Glomerular endothelial cell (primary cell): ENCODE measurements around the gene EEF2. TPM values are rescaled to one million over a fixed set of nuclear protein-coding genes. Genes with fewer than 3 reads are reported as not detected.

ENCODE experiments used
- DNase-seq: peaks from one replicate; pipeline ENCODE4 v3.0.0-alpha.2; 2011; ENCODE audit warnings: low read depth, low spot score; ENCODE audit errors: extremely low read depth
- total RNA-seq: library from RNA; depleted of rRNA; stranded (reverse); fragments of >200 nt; gene quantifications from 2 replicates; pipeline ENCODE4 v1.2.3, GENCODE V29; 2015

The EEF2 gene
- total RNA-seq = 1,981 and 2,501 TPM in 2 replicates

GRCh38 chr19:3984908-3985642 lies at the start of gene EEF2:
TSS of gene EEF2 (minus strand) at chr19:3985463. CDS start at chr19:3985380, 83 bp downstream.
- DNase-seq = no peak

GRCh38 chr19:4034048-4035017 lies 49.1 kb upstream of the EEF2 start:
- no peak for DNase-seq

- DNase-seq = no peak
Observed at GRCh38 chr19:4033028-4033956, 48.0 kb upstream of the EEF2 start.

GRCh38 chr19:4032436-4032835 lies 47.2 kb upstream of the EEF2 start:
- no peak for DNase-seq

GRCh38 chr19:4031420-4031819 lies 46.2 kb upstream of the EEF2 start:
- no peak for DNase-seq

- DNase-seq = no peak
Observed at GRCh38 chr19:4030981-4031380, 45.7 kb upstream of the EEF2 start.

GRCh38 chr19:4030552-4030951 lies 45.3 kb upstream of the EEF2 start:
- DNase-seq = no peak

- no peak for DNase-seq
Observed at GRCh38 chr19:4029247-4029614, 44.0 kb upstream of the EEF2 start.

GRCh38 chr19:4028334-4029246 lies 43.3 kb upstream of the EEF2 start:
- no peak for DNase-seq

- no peak for DNase-seq
Observed at GRCh38 chr19:4027146-4027545, 41.9 kb upstream of the EEF2 start.

GRCh38 chr19:4025317-4025716 lies 40.1 kb upstream of the EEF2 start:
- no peak for DNase-seq

- DNase-seq = no peak
Observed at GRCh38 chr19:4023600-4024398, 38.5 kb upstream of the EEF2 start.

GRCh38 chr19:4019578-4019977 lies 34.3 kb upstream of the EEF2 start:
- no peak for DNase-seq

GRCh38 chr19:4018775-4019504 lies 33.7 kb upstream of the EEF2 start:
- no peak for DNase-seq

- DNase-seq = no peak
Observed at GRCh38 chr19:4018140-4018613, 32.9 kb upstream of the EEF2 start.

GRCh38 chr19:4016903-4017638 lies 31.8 kb upstream of the EEF2 start:
- DNase-seq = no peak

GRCh38 chr19:4016486-4016885 lies 31.2 kb upstream of the EEF2 start:
- no peak for DNase-seq
